Upper lobe of right lung (tissue), 1 donor: ENCODE measurements around the gene SYNGR1. TPM values are rescaled to one million over a fixed set of nuclear protein-coding genes. Genes with fewer than 3 reads are reported as not detected.

ENCODE experiments used
- ATAC-seq: fragments of 200-7000 bp; cut with Tn5 transposase; one replicate; pipeline ENCODE4 v1.9.1; 2020; ENCODE audit warnings: mild to moderate bottlenecking, moderate library complexity
- DNase-seq: peaks from one replicate; pipeline ENCODE4 v3.0.0-alpha.2; 2020
- H3K27ac ChIP-seq: fragments of 200-600 bp; one replicate; pipeline ENCODE4 v1.8.0; 2022
- H3K27me3 ChIP-seq: fragments of 200-600 bp; one replicate; pipeline ENCODE4 v1.8.0; 2022; ENCODE audit warnings: mild to moderate bottlenecking
- H3K36me3 ChIP-seq: fragments of 200-600 bp; one replicate; pipeline ENCODE4 v1.8.0; 2022
- H3K4me1 ChIP-seq: fragments of 200-600 bp; one replicate; pipeline ENCODE4 v1.8.0; 2022
- H3K4me3 ChIP-seq: fragments of 200-600 bp; one replicate; pipeline ENCODE4 v1.8.0; 2022; ENCODE audit warnings: mild to moderate bottlenecking
- H3K9me3 ChIP-seq: fragments of 200-600 bp; one replicate; pipeline ENCODE4 v1.8.0; 2022
- intact Hi-C: fragments of 100-400 bp; cut with DNase I; formaldehyde crosslinking; loops from one replicate; pipeline ENCODE4 v1.11.0; 2022
- total RNA-seq: library from RNA; stranded (reverse); fragmentation: NEBNext Ultra II Directional; extraction: Animal tissue kit (Norgen Biotek cat#: 25700); gene quantifications from one replicate; pipeline ENCODE4 v1.2.1, GENCODE V29; 2021
- TF ChIP-seq, protein P1 (sequence below): fragments of 200-600 bp; IDR thresholded peaks from one replicate; pipeline ENCODE4 v1.8.0; 2022; ENCODE audit warnings: antibody characterized with exemption
- donor health status: DM: no; HTN: yes; CAD: no; lungs with severe emphysema.

SYNGR1 gene
- total RNA-seq, 1 donor from 2014 or later = 14.0 TPM

DNA sequence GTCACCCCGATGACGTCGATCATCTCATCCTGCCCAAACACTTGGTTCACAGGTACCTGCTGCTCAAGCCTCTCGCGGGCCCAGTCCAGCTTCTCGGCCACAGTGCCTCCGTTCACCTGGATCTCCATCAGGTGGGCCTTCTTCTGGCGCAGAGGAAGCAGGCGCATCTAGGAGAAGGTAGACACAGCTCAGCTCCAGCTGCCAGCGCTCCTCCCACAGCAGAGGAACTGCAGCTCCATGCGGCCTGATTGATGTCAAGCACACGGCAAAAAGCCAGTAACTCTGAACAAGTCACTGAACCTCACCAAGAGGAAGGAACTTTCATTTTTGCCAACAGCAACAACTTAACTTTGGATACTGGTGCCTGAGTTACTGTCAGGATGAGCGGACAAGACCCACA is 34.4 kb upstream of the SYNGR1 start:
- ATAC-seq (no peak), DNase-seq (no peak)
- intact Hi-C loops = loop anchor here (5.0 kb wide), 1 partner anchor 143 kb away; no protein-coding TSS in a partner anchor
- Histone ChIP-seq H3K27me3 (no peaks in the 10 kb centered on the region), H3K36me3 (peaks cover 68% of the 10 kb centered on the region), H3K4me1 (peaks cover 48% of the 10 kb centered on the region), H3K4me3 (no peak overlapping the region), H3K27ac (no peak overlapping the region), H3K9me3 (no peaks in the 10 kb centered on the region)
- TF ChIP-seq, protein P1, sequence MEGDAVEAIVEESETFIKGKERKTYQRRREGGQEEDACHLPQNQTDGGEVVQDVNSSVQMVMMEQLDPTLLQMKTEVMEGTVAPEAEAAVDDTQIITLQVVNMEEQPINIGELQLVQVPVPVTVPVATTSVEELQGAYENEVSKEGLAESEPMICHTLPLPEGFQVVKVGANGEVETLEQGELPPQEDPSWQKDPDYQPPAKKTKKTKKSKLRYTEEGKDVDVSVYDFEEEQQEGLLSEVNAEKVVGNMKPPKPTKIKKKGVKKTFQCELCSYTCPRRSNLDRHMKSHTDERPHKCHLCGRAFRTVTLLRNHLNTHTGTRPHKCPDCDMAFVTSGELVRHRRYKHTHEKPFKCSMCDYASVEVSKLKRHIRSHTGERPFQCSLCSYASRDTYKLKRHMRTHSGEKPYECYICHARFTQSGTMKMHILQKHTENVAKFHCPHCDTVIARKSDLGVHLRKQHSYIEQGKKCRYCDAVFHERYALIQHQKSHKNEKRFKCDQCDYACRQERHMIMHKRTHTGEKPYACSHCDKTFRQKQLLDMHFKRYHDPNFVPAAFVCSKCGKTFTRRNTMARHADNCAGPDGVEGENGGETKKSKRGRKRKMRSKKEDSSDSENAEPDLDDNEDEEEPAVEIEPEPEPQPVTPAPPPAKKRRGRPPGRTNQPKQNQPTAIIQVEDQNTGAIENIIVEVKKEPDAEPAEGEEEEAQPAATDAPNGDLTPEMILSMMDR = no peak

DNA sequence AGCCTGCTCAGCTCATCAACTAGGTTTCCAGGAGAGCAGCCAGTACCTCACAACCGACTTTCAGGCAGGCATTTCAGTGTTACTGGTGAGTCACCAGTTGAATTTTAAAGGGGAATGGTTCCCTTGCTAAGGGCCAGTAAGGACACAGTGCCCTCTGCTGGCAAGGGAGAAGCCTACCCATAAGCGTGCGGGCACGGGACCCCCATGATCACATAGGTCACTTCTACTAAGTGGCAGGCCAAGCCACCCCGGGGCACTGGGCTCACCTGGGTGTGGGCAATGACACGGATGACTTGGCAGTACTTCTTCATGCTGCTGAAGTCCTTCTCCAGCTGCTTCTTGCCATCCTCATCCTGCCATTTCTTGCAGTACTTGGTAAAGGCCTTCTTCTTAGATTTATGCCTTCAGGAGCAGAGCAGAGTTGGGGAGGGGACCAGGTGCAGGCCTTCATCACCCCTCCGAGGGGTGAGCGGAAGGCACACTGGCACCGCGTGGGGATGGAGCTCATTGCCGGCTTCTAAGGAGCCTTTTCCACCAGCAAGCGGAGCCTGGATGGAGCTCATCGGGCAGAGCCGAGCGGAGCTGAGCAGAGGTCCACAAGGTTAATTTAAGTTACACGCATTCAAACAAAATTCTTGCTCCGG is 33.2 kb upstream of the SYNGR1 start:
- Histone ChIP-seq H3K4me1 (peaks cover 49% of the 10 kb centered on the region), H3K9me3 (no peaks in the 10 kb centered on the region), H3K4me3 (peak overlapping the region; percentile 78), H3K36me3 (peaks cover 67% of the 10 kb centered on the region), H3K27me3 (no peaks in the 10 kb centered on the region), H3K27ac (peak overlapping the region; percentile 42)
- TF ChIP-seq, protein P1 = peak; percentile 88
- DNase-seq (peak; percentile 76), ATAC-seq (peak; percentile 63)
- intact Hi-C loops = loop anchor here (5.0 kb wide), 1 partner anchor 144 kb away; no protein-coding TSS in a partner anchor

DNA sequence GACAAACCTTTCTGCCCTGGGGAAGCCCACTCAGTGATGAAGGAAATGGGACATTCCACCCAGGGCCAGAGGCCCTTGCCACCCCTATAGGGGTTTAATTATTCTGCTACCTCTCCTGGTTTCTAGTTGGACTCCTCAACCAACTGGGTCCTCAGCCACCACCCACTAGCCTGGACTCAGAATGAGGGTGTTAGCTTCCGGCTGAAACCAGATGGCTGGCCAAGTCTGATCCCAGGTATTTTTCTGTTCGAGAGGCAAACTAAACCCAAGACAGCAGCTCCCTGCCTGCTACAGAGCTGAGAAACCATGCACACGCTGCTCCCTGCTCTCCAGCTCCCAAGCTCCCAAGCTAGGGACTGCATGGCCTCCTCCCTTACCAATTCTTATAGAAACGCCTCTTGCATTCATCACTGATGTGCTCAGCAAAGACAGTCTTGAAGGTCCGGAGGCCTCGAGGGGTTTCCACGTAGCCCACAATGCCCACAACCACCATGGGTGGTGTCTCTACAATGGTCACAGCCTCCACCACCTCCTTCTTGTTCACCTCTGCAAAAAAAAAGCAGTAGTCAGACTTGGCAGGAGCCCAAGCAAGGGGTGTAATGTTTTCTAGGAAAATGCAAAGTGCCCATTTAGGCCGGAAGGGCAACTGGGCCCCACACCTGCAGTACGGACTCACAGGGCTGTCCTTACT is 32.6 kb upstream of the SYNGR1 start:
- no peak for ATAC-seq
- H3K27ac ChIP-seq = peak overlapping the region; percentile 17

DNA sequence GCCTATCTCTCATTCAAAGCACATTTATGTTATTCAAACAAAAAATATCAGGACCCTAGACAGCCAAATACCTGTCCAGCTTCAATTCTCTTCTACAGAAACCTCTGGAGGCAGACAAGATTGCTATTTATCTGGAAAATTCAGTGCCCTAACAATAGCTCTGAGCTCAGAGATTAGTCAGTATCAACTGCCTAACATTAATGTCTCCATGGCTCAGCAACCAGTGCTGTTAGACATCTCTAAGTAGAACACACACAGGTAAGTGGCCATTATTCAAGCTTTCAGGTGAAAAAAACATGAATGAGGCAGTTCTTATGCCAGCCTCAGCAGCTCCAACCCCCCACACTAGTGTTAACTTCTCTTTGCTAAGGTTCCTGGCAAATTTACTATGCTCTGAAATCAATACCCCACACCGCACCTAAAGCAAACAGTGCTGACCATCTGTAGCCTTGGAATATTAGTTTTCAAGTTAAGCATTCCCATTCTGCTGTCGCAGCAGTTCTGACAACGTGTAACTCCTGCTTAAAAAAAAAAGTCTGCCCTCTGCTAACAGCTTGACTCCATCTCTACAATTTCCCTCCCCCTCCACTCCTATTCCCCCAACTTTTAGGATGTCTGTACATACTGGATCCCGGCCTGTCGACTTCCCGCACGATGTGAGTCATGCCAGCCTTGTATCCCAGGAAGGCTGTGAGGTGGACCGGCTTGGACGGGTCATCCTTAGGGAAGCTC is 31.9 kb upstream of the SYNGR1 start:
- Histone ChIP-seq H3K9me3 (no peaks in the 10 kb centered on the region), H3K4me3 (peak overlapping the region; percentile 78), H3K36me3 (peaks cover 53% of the 10 kb centered on the region), H3K4me1 (peaks cover 49% of the 10 kb centered on the region), H3K27ac (peak overlapping the region; percentile 98), H3K27me3 (no peaks in the 10 kb centered on the region)
- intact Hi-C loops = loop anchor here (5.0 kb wide), 1 partner anchor 146 kb away; no protein-coding TSS in a partner anchor
- TF ChIP-seq, protein P1 = no peak
- ATAC-seq (no peak), DNase-seq (no peak)

More for the DNA sequence above, 32.6 kb upstream of the SYNGR1 start:
- Histone ChIP-seq H3K27me3 (no peaks in the 10 kb centered on the region), H3K4me1 (peaks cover 49% of the 10 kb centered on the region), H3K4me3 (peak overlapping the region; percentile 78), H3K36me3 (peaks cover 60% of the 10 kb centered on the region), H3K9me3 (no peaks in the 10 kb centered on the region)
- intact Hi-C loops = loop anchor here (5.0 kb wide), 1 partner anchor 145 kb away; no protein-coding TSS in a partner anchor
- TF ChIP-seq, protein P1 = no peak
- DNase-seq = no peak

DNA sequence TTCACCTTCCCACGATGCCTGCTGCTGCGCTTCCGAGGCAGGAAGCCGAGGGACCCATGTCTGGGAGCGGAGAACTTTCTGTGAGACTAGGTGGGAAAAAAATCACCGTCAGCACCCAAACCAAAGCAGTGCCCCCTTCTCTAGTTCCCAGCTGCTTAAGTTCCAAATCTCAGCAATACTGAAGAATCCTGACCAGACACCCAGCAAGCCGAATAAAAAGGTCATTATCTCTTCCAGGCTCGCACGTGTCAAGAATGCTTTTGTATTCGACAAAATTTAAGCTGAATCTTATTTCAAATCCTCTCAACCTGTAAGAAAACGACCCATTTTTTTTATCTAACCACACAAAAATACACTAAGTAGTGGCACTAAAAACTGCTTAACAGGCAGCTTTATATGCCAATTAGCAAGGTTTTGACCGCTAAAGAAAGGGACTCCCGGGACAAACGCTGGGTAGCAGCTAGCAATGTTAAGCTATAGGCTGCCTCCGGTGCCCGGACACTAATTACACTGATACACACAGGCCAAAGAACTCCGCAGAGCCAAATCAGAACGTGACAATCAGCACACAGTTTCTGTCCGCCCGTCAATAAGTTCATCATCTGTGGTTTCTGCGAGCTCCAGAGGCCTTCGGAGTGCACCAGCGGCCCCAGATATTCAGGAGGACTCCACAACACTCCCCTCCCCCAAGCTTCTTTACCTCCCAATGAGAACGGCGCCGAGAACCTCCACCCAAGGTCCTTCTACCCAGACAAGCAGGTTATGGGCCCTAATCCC is 31.1 kb upstream of the SYNGR1 start:
- H3K4me3 ChIP-seq = peak overlapping the region; percentile 78
- peaks cover 46% of the 10 kb centered on the region for H3K36me3 ChIP-seq
- H3K27me3 ChIP-seq = no peaks in the 10 kb centered on the region
- peak overlapping the region; percentile 98 for H3K27ac ChIP-seq
- no peaks in the 10 kb centered on the region for H3K9me3 ChIP-seq
- TF ChIP-seq, protein P1 = no peak
- ATAC-seq (peak; percentile 6), DNase-seq (no peak)
- peaks cover 49% of the 10 kb centered on the region for H3K4me1 ChIP-seq
- intact Hi-C loops = loop anchor here (5.0 kb wide), 1 partner anchor 146 kb away; no protein-coding TSS in a partner anchor
